Stimulated activated CD4-positive, alpha-beta T cell treated with anti-CD3 and anti-CD28 coated beads, Interleukin-12 subunit alpha, Interleukin-12 subunit beta, amount 100 ng/mL, for 24 hours (primary cell): ENCODE results near the gene ATP1B1.

Experiments
- DNase-seq, 2 experiments: peaks; one replicate each; pipeline ENCODE4 v3.0.0-alpha.2; 2020; ENCODE audit warnings: low read depth in 2 of 2

ATP1B1 gene

DNA sequence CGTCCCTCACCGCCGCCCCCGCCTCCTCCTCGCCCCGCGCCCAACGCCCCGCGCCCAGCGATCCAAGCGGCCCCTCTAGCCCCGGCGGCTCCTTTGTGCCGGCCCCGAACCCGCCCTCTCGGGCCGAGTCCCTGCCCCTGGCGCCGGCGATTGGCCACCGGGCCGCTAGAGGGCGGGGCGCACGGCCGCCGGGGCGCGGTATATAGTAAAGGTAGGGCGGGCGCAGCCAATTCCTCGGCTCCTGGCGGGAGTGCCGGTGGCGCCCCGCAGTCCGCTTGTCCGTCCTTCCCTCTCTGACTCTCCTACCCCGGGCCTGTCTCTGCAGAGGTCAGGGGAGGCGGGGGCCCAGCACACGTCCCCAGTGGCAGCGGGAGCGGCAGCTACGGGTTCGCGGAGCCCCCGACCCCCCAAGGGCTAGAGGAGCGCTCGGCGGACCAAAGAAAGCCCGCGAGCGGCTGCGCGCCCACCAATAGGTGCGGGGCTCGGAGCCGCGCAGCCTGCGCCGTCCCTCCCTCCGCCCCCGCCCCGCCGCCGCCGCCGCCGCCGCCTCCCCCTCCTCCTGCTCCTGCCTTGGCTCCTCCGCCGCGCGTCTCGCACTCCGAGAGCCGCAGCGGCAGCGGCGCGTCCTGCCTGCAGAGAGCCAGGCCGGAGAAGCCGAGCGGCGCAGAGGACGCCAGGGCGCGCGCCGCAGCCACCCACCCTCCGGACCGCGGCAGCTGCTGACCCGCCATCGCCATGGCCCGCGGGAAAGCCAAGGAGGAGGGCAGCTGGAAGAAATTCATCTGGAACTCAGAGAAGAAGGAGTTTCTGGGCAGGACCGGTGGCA is at the start of gene ATP1B1:
Gene ATP1B1, plus strand, starts transcription at position 596 of the 826 bp plus-strand sequence. Its CDS starts 140 bp downstream, at position 736.
- DNase-seq: peak; percentile 65 to 79

DNA sequence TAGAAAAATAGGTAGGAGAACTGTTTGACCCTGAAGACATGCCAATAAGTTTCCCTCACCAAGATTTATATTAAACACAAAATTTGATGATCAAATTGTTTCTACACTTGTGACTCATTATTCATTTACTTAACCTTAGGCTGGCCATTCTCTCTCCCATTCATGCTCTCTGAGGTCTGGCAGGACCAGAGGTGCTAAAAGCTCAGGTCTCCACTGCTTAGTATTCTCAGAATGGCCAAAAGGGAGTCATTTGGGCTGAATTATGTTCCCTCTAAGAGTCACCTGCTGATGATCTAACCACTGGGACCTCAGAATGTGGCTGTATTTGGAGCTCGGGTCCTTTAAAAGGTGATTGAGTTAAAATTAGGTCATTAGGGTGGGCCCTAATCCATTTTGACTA is 47.1 kb upstream of the ATP1B1 start:
- DNase-seq: no peak

DNA sequence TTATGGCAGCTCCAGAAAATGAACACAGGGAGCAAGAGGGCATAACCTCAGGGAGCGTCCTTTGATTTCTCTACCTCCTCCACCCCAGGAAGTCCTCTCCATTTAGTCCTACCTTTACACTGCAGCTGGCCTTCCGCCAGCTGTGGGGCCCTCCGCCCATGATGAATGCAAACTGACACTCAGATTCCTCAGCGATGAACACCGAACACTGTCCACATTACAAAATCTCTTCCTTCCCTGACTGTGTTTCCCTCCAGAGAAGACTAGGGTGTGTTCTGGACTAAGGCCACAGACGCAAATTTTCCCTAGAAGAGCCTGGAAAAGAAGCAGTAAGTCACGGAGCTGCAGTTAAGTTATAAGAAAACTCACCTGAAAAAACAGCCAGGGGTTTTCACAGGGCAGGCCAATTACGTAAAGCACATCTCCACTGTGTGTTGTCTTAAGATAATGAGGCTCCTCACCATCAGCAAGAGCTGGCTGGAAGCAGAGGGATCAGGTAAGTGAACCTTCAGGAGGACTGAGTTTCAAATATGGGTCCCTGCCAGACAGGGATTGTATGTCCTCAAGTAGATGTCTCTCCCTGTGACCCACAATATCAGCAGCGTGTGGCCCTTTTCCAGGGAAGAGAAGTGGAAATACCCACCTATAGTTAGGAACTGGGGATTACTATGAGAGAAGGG is 46.3 kb upstream of the ATP1B1 start:
- no peak for DNase-seq

DNA sequence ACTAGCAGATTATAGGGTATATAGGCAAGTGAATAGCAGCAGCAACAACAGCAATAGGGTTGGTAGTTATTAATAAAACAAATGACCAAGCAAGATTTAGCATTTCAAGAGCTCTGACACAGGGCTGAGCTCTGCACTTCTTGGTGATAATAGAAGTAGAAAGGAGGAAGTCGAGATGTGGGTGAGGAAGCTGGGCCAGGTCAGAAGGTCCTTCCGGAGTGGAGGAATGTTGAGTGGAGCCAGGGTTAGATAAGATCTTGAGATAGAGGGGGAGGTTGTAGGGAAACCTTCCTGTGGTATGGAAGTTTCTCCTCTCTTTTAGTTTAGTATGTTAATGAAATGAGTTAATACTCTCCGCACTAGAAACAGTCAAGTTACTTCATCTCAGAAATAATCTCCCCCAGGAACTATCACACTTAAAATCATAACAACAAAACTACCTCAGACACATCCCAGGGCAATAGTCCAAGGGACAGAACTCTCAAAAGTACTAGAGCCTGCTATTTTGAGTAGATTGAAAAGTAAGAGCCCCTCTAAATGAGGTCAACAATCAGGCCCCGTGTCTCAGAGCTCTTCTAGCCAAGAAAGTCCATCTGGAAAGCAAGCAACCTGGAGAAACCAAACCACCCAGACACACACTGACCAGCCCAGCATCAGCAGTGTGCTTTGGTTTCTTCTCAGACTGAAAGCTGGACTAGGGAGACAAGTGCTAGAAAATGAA is 45.4 kb upstream of the ATP1B1 start:
- DNase-seq: no peak

GRCh38 chr1:169062152-169062551 is 44.3 kb upstream of the ATP1B1 start:
- no peak for DNase-seq

DNA sequence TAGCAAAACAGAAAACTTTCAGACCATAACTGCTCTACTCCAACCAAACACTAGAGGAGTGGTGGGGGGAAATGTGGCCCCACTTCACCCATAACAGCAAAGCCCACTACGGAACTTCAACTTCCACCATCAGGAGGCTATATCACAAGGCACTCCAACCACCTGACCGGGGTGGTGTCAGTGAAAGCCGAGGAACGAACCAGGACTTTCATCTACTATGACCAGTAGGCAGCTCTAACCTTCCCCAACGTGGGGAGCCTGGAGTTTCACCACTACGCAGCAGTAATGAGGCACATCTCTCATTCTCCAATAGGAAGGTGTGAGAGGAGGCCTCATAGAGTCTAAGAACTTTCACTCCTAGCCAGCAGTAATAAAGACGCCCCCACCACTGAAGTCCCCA is 42.4 kb upstream of the ATP1B1 start:
- DNase-seq: no peak

DNA sequence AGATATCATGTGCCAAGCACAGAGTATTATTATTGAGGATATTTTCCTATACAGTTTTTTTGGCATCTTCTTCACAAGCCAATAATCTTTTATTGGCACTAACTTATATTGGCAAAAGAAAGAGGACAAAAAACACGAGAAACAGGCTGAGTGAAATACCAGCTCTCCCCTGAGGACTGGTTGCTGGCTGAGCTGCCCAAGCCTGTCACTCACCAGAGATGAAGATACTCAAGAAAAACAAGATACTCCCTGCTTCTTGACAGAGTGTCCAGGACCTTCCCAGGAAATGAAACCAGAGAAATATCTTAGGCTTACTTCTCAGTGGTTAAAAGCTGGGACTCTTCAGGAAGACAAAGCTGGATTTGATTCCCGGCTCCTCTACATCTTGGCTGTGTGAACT is 35.9 kb upstream of the ATP1B1 start:
- DNase-seq: no peak

GRCh38 chr1:169070958-169071357 is 35.5 kb upstream of the ATP1B1 start:
- no peak for DNase-seq

GRCh38 chr1:169072945-169073725 is 33.4 kb upstream of the ATP1B1 start:
- no peak for DNase-seq

GRCh38 chr1:169078163-169078883 is 28.2 kb upstream of the ATP1B1 start:
- no peak for DNase-seq

GRCh38 chr1:169081503-169082123 is 24.9 kb upstream of the ATP1B1 start:
- DNase-seq: no peak

- DNase-seq: no peak
These were observed 20.6 kb upstream of the ATP1B1 start for GRCh38 chr1:169085911-169086310.

- DNase-seq: no peak
These were observed 19.7 kb upstream of the ATP1B1 start for GRCh38 chr1:169086603-169087455.

DNA sequence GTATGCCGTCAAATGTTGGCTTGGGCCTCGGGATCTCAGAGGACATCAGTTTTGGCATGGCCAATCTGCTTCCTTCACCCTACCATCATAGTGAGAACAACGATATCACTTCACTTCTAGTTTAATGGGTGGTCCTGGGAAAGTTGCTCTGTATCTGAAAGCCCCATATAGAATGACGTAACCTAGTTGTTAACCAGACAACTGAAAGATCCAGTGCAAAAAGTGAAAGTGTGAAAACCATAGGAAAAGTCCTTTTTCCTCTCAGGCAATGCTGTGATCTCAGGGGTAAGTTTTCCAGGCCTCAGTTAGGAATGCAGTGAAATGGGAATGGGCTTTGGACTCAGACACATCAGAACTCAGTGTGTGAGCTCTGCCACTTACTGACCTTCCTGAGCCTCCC is 18.6 kb upstream of the ATP1B1 start:
- DNase-seq: no peak

GRCh38 chr1:169089776-169090175 is 16.7 kb upstream of the ATP1B1 start:
- DNase-seq: no peak

GRCh38 chr1:169090308-169090899 is 16.1 kb upstream of the ATP1B1 start:
- DNase-seq: no peak

GRCh38 chr1:169090900-169091311 is 15.6 kb upstream of the ATP1B1 start:
- no peak for DNase-seq

DNA sequence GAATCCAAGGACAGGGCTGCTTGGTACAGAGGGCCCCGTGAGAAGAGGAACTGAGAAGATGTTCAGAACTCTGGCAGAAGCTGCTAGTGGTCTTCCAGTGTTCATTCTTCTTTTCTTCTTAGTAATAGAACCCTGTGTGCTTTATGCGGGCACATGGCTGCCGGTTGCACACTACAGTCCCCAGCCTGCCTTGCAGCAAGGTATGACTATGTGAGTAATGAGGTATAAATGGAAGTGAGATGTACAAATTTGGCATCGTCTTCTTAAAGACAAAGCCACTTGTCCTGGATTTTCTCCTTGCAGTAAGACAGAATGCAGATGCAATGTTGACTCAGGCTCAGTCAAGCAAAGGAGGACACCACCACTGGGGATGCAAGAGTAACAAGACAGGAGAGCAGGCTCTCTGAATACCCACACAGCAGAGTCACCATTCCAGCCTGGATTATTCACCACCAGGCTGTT is 15.0 kb upstream of the ATP1B1 start:
- no peak for DNase-seq

DNA sequence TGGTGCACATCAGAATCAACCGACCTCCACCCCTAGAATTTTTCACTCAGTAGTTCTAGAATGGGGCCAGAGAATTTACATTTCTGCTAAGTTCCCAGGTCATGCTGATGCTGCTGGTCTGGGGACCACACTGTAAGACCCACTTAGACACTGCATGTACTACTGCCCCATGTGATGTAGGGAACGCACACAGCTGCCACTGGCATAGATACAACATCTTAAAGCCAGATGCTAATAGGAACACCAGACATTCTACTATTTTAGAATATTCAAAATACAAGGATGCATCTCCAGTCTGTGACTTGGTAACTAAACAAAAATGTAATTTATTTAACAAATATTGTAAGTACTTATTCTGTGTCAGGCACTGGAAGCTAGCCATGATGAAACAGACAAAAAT is 14.1 kb upstream of the ATP1B1 start:
- no peak for DNase-seq
